H1 (cell line): Measurements from ENCODE around the gene KCMF1. TPM values are rescaled to one million over a fixed set of nuclear protein-coding genes. Genes with fewer than 3 reads are reported as not detected.

Experiments
- ASH2L ChIP-seq: fragments of 200-600, 300-600 bp; sonication (generic); IDR thresholded peaks from one replicate; pipeline ENCODE4 v1.7.1; 2017; ENCODE audit warnings: low read length
- CHD2 ChIP-seq: IDR thresholded peaks from 2 replicates; pipeline ENCODE4 v1.6.1; 2012; ENCODE audit warnings: low read length, improper control_type of control experiment
- CREB1 ChIP-seq: IDR thresholded peaks from 2 replicates; pipeline ENCODE4 v1.6.1; 2012; ENCODE audit warnings: inconsistent platforms
- GTF2F1 ChIP-seq: IDR thresholded peaks from 2 replicates; pipeline ENCODE4 v1.6.1; 2012; ENCODE audit warnings: low read depth, low read length, improper control_type of control experiment, borderline replicate concordance
- JUN ChIP-seq: IDR thresholded peaks from 2 replicates; pipeline ENCODE4 v1.6.1; 2011; ENCODE audit warnings: low read depth, mild to moderate bottlenecking, improper control_type of control experiment, low read length
- JUND ChIP-seq: IDR thresholded peaks from 2 replicates; pipeline ENCODE4 v1.6.1; 2011; ENCODE audit warnings: mild to moderate bottlenecking, improper control_type of control experiment, low read length
- KDM5A ChIP-seq: fragments of 200-600 bp; IDR thresholded peaks from 2 replicates; pipeline ENCODE4 v1.7.1; 2012; ENCODE audit warnings: mild to moderate bottlenecking, low read length, inconsistent platforms, mixed read lengths
- PHF8 ChIP-seq: fragments of 200-600 bp; sonication (generic); conservative IDR thresholded peaks from 2 replicates; pipeline ENCODE4 v1.7.1; 2012; ENCODE audit warnings: low read depth, mild to moderate bottlenecking, inconsistent platforms, low read length, moderate library complexity
- RAD21 ChIP-seq, 2 experiments: IDR thresholded peaks in 1 of 2; conservative IDR thresholded peaks in 1 of 2; 2 replicates each; pipeline ENCODE4 v1.6.1; 2011; ENCODE audit warnings: low read depth in 2 of 2, low read length in 2 of 2, improper control_type of control experiment in 1 of 2, inconsistent platforms in 1 of 2, mild to moderate bottlenecking in 1 of 2, moderate library complexity in 1 of 2
- RNF2 ChIP-seq: fragments of 200-900, 300-1000 bp; sonication (generic); IDR thresholded peaks from 2 replicates; pipeline ENCODE4 v1.7.1; 2016; ENCODE audit warnings: borderline replicate concordance, low read depth, mild to moderate bottlenecking, antibody characterized with exemption, low read length; ENCODE audit not compliant: poor library complexity, severe bottlenecking; ENCODE audit errors: missing control alignments
- RXRA ChIP-seq: IDR thresholded peaks from 2 replicates; pipeline ENCODE4 v1.6.1; 2011; ENCODE audit warnings: low read depth, mild to moderate bottlenecking, low read length, moderate library complexity; ENCODE audit not compliant: insufficient read depth
- SIRT6 ChIP-seq: IDR thresholded peaks from one replicate; pipeline ENCODE4 v1.7.1; 2012; ENCODE audit warnings: low read length, inconsistent platforms
- SP4 ChIP-seq: IDR thresholded peaks from 2 replicates; pipeline ENCODE4 v1.6.1; 2012; ENCODE audit warnings: low read length, inconsistent platforms
- polyA plus RNA-seq, 7 experiments: library from polyadenylated mRNA; depleted of rRNA in 3 of 7; stranded (reverse) in 5 of 7; unstranded in 2 of 7; fragments of >200 nt in 5 of 7; fragments of 200-250 nt in 2 of 7; gene quantifications; 1 replicate in 5 of 7; 2 replicates in 1 of 7; 4 replicates in 1 of 7; pipeline versions ENCODE4 v1.2.1 to v1.2.3, GENCODE V29; 2011 to 2013; ENCODE audit warnings: missing spikeins in 2 of 7, mixed read lengths in 2 of 7
- total RNA-seq: library from RNA; stranded (reverse); fragmentation: NEBNext Ultra II Directional; extraction: Animal tissue kit (Norgen Biotek cat#: 25700); gene quantifications from 2 replicates; pipeline ENCODE4 v1.2.1, GENCODE V29; 2021
- TF ChIP-seq, protein P1 (sequence below): IDR thresholded peaks from 2 replicates; pipeline ENCODE4 v1.6.1; 2012; ENCODE audit warnings: low read length, inconsistent platforms
- TF ChIP-seq, protein P2 (sequence below): IDR thresholded peaks from 2 replicates; pipeline ENCODE4 v1.6.1; 2012; ENCODE audit warnings: inconsistent platforms

Gene KCMF1
- total and polyA plus RNA-seq, 2 of the 8 experiments (the other 6 are each of a cell fraction or from before 2014, with no cell fraction given), result 86.9 to 149 TPM

DNA sequence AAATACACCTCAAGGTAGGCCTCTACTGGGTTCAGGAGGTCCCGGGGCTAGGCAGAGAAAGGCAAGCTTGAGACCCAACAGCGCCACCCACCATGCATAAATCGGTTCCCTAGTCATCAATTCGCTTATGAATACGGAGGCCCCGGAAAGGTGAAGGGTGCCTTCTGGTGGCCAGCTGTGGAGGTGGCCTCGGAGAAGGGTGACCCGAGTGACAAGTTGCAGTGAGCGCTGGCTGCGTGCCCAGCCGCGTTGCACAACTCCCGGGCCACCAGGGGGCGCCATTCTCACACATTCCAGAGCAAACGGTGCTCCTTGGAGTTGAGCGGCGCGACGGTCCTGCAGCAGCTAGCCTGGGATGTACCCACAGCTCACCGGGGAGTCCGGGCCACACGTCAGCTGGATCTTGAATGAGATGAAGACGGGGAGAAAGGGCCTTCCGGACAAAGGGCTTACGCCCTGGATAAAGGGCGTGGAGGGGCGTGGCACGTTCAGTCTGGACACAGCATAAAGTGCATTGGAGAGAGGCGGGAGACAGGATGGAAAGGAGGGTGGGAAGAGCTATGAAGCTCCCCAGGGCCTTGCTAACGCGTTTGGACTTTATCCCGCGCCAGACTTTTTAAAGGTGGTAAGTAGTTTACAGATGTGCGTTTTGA, 45.1 kb upstream of the KCMF1 start (continued):
- TF ChIP-seq, protein P1, sequence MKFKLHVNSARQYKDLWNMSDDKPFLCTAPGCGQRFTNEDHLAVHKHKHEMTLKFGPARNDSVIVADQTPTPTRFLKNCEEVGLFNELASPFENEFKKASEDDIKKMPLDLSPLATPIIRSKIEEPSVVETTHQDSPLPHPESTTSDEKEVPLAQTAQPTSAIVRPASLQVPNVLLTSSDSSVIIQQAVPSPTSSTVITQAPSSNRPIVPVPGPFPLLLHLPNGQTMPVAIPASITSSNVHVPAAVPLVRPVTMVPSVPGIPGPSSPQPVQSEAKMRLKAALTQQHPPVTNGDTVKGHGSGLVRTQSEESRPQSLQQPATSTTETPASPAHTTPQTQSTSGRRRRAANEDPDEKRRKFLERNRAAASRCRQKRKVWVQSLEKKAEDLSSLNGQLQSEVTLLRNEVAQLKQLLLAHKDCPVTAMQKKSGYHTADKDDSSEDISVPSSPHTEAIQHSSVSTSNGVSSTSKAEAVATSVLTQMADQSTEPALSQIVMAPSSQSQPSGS, result no peak; the same call in 1 of the 2 replicates
- TF ChIP-seq GTF2F1 (no peak), RAD21 (IDR thresholded peaks at IDR 0.05 in 1 of 2, conservative IDR thresholded peaks at IDR 0.05 in 1 of 2; ENCODE audit: low read depth in 2 of 2, low read length in 2 of 2) (peak; percentile 81 to 89), CREB1 (peak; percentile 80), SIRT6 (no peak), KDM5A (no peak), RNF2 (peak; percentile 12), JUN (no peak), ASH2L (peak; percentile 72), PHF8 (no peak), CHD2 (no peak), SP4 (no peak; the same call in 1 of the 2 replicates), JUND (no peak), RXRA (no peak)
- TF ChIP-seq, protein P2, sequence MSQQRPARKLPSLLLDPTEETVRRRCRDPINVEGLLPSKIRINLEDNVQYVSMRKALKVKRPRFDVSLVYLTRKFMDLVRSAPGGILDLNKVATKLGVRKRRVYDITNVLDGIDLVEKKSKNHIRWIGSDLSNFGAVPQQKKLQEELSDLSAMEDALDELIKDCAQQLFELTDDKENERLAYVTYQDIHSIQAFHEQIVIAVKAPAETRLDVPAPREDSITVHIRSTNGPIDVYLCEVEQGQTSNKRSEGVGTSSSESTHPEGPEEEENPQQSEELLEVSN, result peak; percentile 75
